ENCODE results near the gene HES6. TPM values are rescaled to one million over a fixed set of nuclear protein-coding genes. Genes with fewer than 3 reads are reported as not detected.
"Not testable (repeated sequence)": the region's sequence is repeated elsewhere in the genome, so short reads cannot be mapped to it uniquely, and the experiment has no call there.

The HES6 gene
- total RNA-seq, 1 experiment from 2014 or later, result 17.9 TPM

- no peak for DNase-seq (ENCODE audit: low read depth)
- in situ Hi-C loops (cut with HindIII; ENCODE audit: low pct_unique_long_range_greater_than_20kb, low sequenced_read_pairs), result no loop called here
These were observed 37.9 kb upstream of the HES6 start for GRCh38 chr2:238277695-238278094.

GRCh38 chr2:238274152-238274865 is 34.5 kb upstream of the HES6 start:
- in situ Hi-C loops (cut with HindIII; ENCODE audit: low pct_unique_long_range_greater_than_20kb, low sequenced_read_pairs), result no loop called here
- no peak for DNase-seq (ENCODE audit: low read depth)

GRCh38 chr2:238273433-238273832 is 33.6 kb upstream of the HES6 start:
- DNase-seq (ENCODE audit: low read depth); in situ Hi-C loops (cut with HindIII; ENCODE audit: low pct_unique_long_range_greater_than_20kb, low sequenced_read_pairs): not testable (repeated sequence)

GRCh38 chr2:238272156-238272555 is 32.3 kb upstream of the HES6 start:
- no peak for DNase-seq (ENCODE audit: low read depth)
- in situ Hi-C loops (cut with HindIII; ENCODE audit: low pct_unique_long_range_greater_than_20kb, low sequenced_read_pairs), result no loop called here

- in situ Hi-C loops (cut with HindIII; ENCODE audit: low pct_unique_long_range_greater_than_20kb, low sequenced_read_pairs); DNase-seq (ENCODE audit: low read depth): not testable (repeated sequence)
These were observed 31.8 kb upstream of the HES6 start for GRCh38 chr2:238271686-238272085.

GRCh38 chr2:238271061-238271554 is 31.3 kb upstream of the HES6 start:
- DNase-seq (ENCODE audit: low read depth), result no peak
- in situ Hi-C loops (cut with HindIII; ENCODE audit: low pct_unique_long_range_greater_than_20kb, low sequenced_read_pairs), result no loop called here

- DNase-seq (ENCODE audit: low read depth), result no peak
- in situ Hi-C loops (cut with HindIII; ENCODE audit: low pct_unique_long_range_greater_than_20kb, low sequenced_read_pairs), result no loop called here
These were observed 30.8 kb upstream of the HES6 start for GRCh38 chr2:238270606-238271005.

GRCh38 chr2:238269741-238270140 is 29.9 kb upstream of the HES6 start:
- no peak for DNase-seq (ENCODE audit: low read depth)
- in situ Hi-C loops (cut with HindIII; ENCODE audit: low pct_unique_long_range_greater_than_20kb, low sequenced_read_pairs), result no loop called here

- in situ Hi-C loops (cut with HindIII; ENCODE audit: low pct_unique_long_range_greater_than_20kb, low sequenced_read_pairs), result no loop called here
- DNase-seq (ENCODE audit: low read depth), result no peak
These were observed 28.2 kb upstream of the HES6 start for GRCh38 chr2:238267884-238268680.

GRCh38 chr2:238267341-238267710 is 27.5 kb upstream of the HES6 start:
- in situ Hi-C loops (cut with HindIII; ENCODE audit: low pct_unique_long_range_greater_than_20kb, low sequenced_read_pairs), result no loop called here
- peak; percentile 27 for DNase-seq (ENCODE audit: low read depth)

GRCh38 chr2:238265605-238266004 is 25.8 kb upstream of the HES6 start:
- in situ Hi-C loops (cut with HindIII; ENCODE audit: low pct_unique_long_range_greater_than_20kb, low sequenced_read_pairs), result no loop called here
- DNase-seq (ENCODE audit: low read depth), result no peak

GRCh38 chr2:238264072-238264460 is 24.2 kb upstream of the HES6 start:
- no peak for DNase-seq (ENCODE audit: low read depth)
- in situ Hi-C loops (cut with HindIII; ENCODE audit: low pct_unique_long_range_greater_than_20kb, low sequenced_read_pairs), result no loop called here

GRCh38 chr2:238263204-238264071 is 23.6 kb upstream of the HES6 start:
- peak; percentile 71 for DNase-seq (ENCODE audit: low read depth)
- in situ Hi-C loops (cut with HindIII; ENCODE audit: low pct_unique_long_range_greater_than_20kb, low sequenced_read_pairs), result no loop called here

- in situ Hi-C loops (cut with HindIII; ENCODE audit: low pct_unique_long_range_greater_than_20kb, low sequenced_read_pairs), result no loop called here
- no peak for DNase-seq (ENCODE audit: low read depth)
These were observed 22.8 kb upstream of the HES6 start for GRCh38 chr2:238262496-238263122.

- in situ Hi-C loops (cut with HindIII; ENCODE audit: low pct_unique_long_range_greater_than_20kb, low sequenced_read_pairs), result no loop called here
- no peak for DNase-seq (ENCODE audit: low read depth)
These were observed 22.0 kb upstream of the HES6 start for GRCh38 chr2:238261718-238262375.

- in situ Hi-C loops (cut with HindIII; ENCODE audit: low pct_unique_long_range_greater_than_20kb, low sequenced_read_pairs), result no loop called here
- peak; percentile 70 for DNase-seq (ENCODE audit: low read depth)
These were observed 21.0 kb upstream of the HES6 start for GRCh38 chr2:238260883-238261282.

- in situ Hi-C loops (cut with HindIII; ENCODE audit: low pct_unique_long_range_greater_than_20kb, low sequenced_read_pairs), result no loop called here
- DNase-seq (ENCODE audit: low read depth), result no peak
These were observed 19.5 kb upstream of the HES6 start for GRCh38 chr2:238259061-238260020.

Data from Caki2 (cell line).